GM23338 (cell line): ENCODE data around the gene SMARCA2. TPM values are rescaled to one million over a fixed set of nuclear protein-coding genes. Genes with fewer than 3 reads are reported as not detected.

Experiments used
- ATAC-seq: fragments of 200-7000 bp; cut with Tn5 transposase; 3 replicates; pipeline ENCODE4 v1.9.1; 2020
- DNase-seq: peaks from one replicate; pipeline ENCODE4 v3.0.0-alpha.2; 2015; ENCODE audit warnings: low spot score
- H2AFZ ChIP-seq: fragments of 200-600 bp; sonication (generic); 2 replicates; pipeline ENCODE4 v1.8.0; 2016; ENCODE audit warnings: antibody characterized with exemption, mild to moderate bottlenecking, moderate library complexity
- H3F3A ChIP-seq: fragments of 200-600 bp; sonication (generic); replicated peaks from 2 replicates; pipeline ENCODE4 v1.8.0; 2017; ENCODE audit warnings: antibody characterized with exemption, mixed run types, low read depth
- H3K27ac ChIP-seq: fragments of 200-600 bp; sonication (generic); 2 replicates; pipeline ENCODE4 v1.6.1; 2016; ENCODE audit warnings: low read depth
- H3K27me3 ChIP-seq: fragments of 200-600 bp; sonication (generic); 2 replicates; pipeline ENCODE4 v1.8.0; 2016; ENCODE audit warnings: mild to moderate bottlenecking, mixed run types, moderate library complexity; ENCODE audit not compliant: insufficient read depth
- H3K36me3 ChIP-seq: fragments of 200-600 bp; sonication (generic); 2 replicates; pipeline ENCODE4 v1.8.0; 2016; ENCODE audit warnings: mild to moderate bottlenecking; ENCODE audit not compliant: insufficient read depth
- H3K4me1 ChIP-seq: fragments of 200-600 bp; sonication (generic); 2 replicates; pipeline ENCODE4 v1.8.0; 2016; ENCODE audit warnings: mild to moderate bottlenecking, moderate library complexity; ENCODE audit not compliant: insufficient read depth
- H3K4me2 ChIP-seq: fragments of 200-600 bp; sonication (generic); 2 replicates; pipeline ENCODE4 v1.7.1; 2017; ENCODE audit warnings: mixed run types
- H3K4me3 ChIP-seq: fragments of 200-600 bp; sonication (generic); 2 replicates; pipeline ENCODE4 v1.6.1; 2016; ENCODE audit warnings: mixed run types
- H3K79me2 ChIP-seq: fragments of 200-600 bp; sonication (generic); replicated peaks from 2 replicates; pipeline ENCODE4 v1.8.0; 2017; ENCODE audit warnings: mild to moderate bottlenecking; ENCODE audit not compliant: insufficient read depth
- H3K9me2 ChIP-seq: fragments of 200-600 bp; sonication (generic); 2 replicates; pipeline ENCODE4 v1.8.0; 2017; ENCODE audit not compliant: insufficient read depth
- H4K20me1 ChIP-seq: fragments of 200-600 bp; sonication (generic); replicated peaks from 2 replicates; pipeline ENCODE4 v1.8.0; 2017; ENCODE audit warnings: mild to moderate bottlenecking; ENCODE audit not compliant: insufficient read depth
- H3K27ac Mint-ChIP-seq: 2 replicates; pipeline ENCODE4 v1.8.0; 2020; ENCODE audit warnings: inconsistent platforms, mild to moderate bottlenecking, moderate library complexity, mixed read lengths
- H3K27me3 Mint-ChIP-seq: 3 replicates; pipeline ENCODE4 v1.8.0; 2022; ENCODE audit warnings: low read depth, mild to moderate bottlenecking, moderate library complexity, mixed read lengths, inconsistent platforms; ENCODE audit not compliant: insufficient read depth, poor library complexity
- H3K36me3 Mint-ChIP-seq: 3 replicates; pipeline ENCODE4 v1.8.0; 2021; ENCODE audit warnings: low read depth, mild to moderate bottlenecking, inconsistent platforms, moderate library complexity, mixed read lengths
- H3K4me1 Mint-ChIP-seq: 3 replicates; pipeline ENCODE4 v1.8.0; 2020; ENCODE audit warnings: mild to moderate bottlenecking, inconsistent platforms, mixed read lengths
- H3K4me3 Mint-ChIP-seq: 3 replicates; pipeline ENCODE4 v1.8.0; 2021; ENCODE audit warnings: moderate library complexity, mild to moderate bottlenecking, inconsistent platforms, mixed read lengths
- H3K9me3 Mint-ChIP-seq: 3 replicates; pipeline ENCODE4 v1.8.0; 2020; ENCODE audit warnings: moderate library complexity, mild to moderate bottlenecking, inconsistent platforms, mixed read lengths
- CREB1 ChIP-seq: fragments of 250-450 bp; sonication (Bioruptor Pico); IDR thresholded peaks from 2 replicates; pipeline ENCODE4 v1.5.0; 2020; ENCODE audit warnings: low read depth, mild to moderate bottlenecking, moderate library complexity
- JUNB ChIP-seq: IDR thresholded peaks from one replicate; pipeline ENCODE4 v1.6.1; 2016; ENCODE audit warnings: antibody characterized with exemption; ENCODE audit not compliant: unreplicated experiment
- POLR2AphosphoS5 ChIP-seq: IDR thresholded peaks from 2 replicates; pipeline ENCODE4 v1.6.1; 2016; ENCODE audit warnings: antibody characterized with exemption, low read depth
- STAT1 ChIP-seq: IDR thresholded peaks from one replicate; pipeline ENCODE4 v1.6.1; 2016; ENCODE audit warnings: antibody characterized with exemption; ENCODE audit not compliant: unreplicated experiment
- ZNF114 ChIP-seq: fragments of 250-450 bp; sonication (Bioruptor Pico); IDR thresholded peaks from 2 replicates; pipeline ENCODE4 v1.5.0; 2020; ENCODE audit warnings: mild to moderate bottlenecking, moderate library complexity
- ZNF331 ChIP-seq: fragments of 250-450 bp; sonication (Bioruptor Pico); IDR thresholded peaks from 2 replicates; pipeline ENCODE4 v1.5.0; 2020; ENCODE audit warnings: low read depth, mild to moderate bottlenecking, moderate library complexity
- polyA plus RNA-seq: library from polyadenylated mRNA; unstranded; fragments of >200 nt; fragmentation: Nextera tagmentation; extraction: Ambion mirVana; gene quantifications from 2 replicates; pipeline ENCODE4 v1.2.1, GENCODE V29; 2016
- total RNA-seq: library from RNA; depleted of rRNA; stranded (reverse); fragments of >200 nt; shearing (Covaris generic); gene quantifications from 2 replicates; pipeline ENCODE4 v1.2.3, GENCODE V29; 2014
- TF ChIP-seq, protein P1 (sequence below): fragments of 250-450 bp; sonication (Bioruptor Pico); IDR thresholded peaks from 2 replicates; pipeline ENCODE4 v1.5.0; 2020; ENCODE audit warnings: mild to moderate bottlenecking, moderate library complexity
- TF ChIP-seq, protein P2 (sequence below): IDR thresholded peaks from one replicate; pipeline ENCODE4 v1.6.1; 2018; ENCODE audit warnings: antibody characterized with exemption; ENCODE audit not compliant: unreplicated experiment
- TF ChIP-seq, protein P3 (sequence below): IDR thresholded peaks from 2 replicates; pipeline ENCODE4 v1.6.1; 2016; ENCODE audit warnings: antibody characterized with exemption
- TF ChIP-seq, protein P4 (sequence below), 2 experiments: fragments of 200-600 bp in 1 of 2; sonication (generic) in 1 of 2; conservative IDR thresholded peaks; 2 replicates each; pipeline versions ENCODE4 v1.5.1 to v1.6.1; 2016 to 2017; ENCODE audit warnings: antibody characterized with exemption in 2 of 2, low read depth in 2 of 2, mild to moderate bottlenecking in 2 of 2, moderate library complexity in 1 of 2

Gene SMARCA2
- total and polyA plus RNA-seq, 2 experiments from 2014 or later = 21.7 to 21.9 TPM

DNA sequence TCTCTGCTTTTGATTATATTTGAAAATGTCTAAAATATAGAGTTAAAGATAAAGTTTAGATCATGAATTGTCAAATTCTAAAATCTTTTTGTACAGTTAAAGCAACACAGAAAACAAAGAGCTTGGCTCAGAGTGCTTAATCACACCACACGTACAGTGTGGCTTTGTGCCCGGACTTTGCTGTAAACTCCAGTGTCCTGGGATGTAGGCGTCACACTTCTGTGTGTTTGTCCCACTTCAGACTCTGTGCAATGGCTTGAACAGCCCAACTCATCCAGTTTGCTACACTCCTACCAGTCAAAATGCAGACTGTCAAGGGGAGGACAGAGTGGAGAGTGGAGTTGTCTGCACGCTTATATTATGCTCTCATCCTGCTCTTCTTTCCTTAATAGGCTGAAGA, 45.3 kb downstream of the SMARCA2 start:
- Mint-ChIP-seq H3K4me1 (peaks cover 2% of the 10 kb centered on the region), H3K9me3 (no peaks in the 10 kb centered on the region), H3K36me3 (no peaks in the 10 kb centered on the region), H3K27me3 (no peaks in the 10 kb centered on the region), H3K4me3 (no peak overlapping the region), H3K27ac (no peak overlapping the region)
- TF ChIP-seq, protein P1, sequence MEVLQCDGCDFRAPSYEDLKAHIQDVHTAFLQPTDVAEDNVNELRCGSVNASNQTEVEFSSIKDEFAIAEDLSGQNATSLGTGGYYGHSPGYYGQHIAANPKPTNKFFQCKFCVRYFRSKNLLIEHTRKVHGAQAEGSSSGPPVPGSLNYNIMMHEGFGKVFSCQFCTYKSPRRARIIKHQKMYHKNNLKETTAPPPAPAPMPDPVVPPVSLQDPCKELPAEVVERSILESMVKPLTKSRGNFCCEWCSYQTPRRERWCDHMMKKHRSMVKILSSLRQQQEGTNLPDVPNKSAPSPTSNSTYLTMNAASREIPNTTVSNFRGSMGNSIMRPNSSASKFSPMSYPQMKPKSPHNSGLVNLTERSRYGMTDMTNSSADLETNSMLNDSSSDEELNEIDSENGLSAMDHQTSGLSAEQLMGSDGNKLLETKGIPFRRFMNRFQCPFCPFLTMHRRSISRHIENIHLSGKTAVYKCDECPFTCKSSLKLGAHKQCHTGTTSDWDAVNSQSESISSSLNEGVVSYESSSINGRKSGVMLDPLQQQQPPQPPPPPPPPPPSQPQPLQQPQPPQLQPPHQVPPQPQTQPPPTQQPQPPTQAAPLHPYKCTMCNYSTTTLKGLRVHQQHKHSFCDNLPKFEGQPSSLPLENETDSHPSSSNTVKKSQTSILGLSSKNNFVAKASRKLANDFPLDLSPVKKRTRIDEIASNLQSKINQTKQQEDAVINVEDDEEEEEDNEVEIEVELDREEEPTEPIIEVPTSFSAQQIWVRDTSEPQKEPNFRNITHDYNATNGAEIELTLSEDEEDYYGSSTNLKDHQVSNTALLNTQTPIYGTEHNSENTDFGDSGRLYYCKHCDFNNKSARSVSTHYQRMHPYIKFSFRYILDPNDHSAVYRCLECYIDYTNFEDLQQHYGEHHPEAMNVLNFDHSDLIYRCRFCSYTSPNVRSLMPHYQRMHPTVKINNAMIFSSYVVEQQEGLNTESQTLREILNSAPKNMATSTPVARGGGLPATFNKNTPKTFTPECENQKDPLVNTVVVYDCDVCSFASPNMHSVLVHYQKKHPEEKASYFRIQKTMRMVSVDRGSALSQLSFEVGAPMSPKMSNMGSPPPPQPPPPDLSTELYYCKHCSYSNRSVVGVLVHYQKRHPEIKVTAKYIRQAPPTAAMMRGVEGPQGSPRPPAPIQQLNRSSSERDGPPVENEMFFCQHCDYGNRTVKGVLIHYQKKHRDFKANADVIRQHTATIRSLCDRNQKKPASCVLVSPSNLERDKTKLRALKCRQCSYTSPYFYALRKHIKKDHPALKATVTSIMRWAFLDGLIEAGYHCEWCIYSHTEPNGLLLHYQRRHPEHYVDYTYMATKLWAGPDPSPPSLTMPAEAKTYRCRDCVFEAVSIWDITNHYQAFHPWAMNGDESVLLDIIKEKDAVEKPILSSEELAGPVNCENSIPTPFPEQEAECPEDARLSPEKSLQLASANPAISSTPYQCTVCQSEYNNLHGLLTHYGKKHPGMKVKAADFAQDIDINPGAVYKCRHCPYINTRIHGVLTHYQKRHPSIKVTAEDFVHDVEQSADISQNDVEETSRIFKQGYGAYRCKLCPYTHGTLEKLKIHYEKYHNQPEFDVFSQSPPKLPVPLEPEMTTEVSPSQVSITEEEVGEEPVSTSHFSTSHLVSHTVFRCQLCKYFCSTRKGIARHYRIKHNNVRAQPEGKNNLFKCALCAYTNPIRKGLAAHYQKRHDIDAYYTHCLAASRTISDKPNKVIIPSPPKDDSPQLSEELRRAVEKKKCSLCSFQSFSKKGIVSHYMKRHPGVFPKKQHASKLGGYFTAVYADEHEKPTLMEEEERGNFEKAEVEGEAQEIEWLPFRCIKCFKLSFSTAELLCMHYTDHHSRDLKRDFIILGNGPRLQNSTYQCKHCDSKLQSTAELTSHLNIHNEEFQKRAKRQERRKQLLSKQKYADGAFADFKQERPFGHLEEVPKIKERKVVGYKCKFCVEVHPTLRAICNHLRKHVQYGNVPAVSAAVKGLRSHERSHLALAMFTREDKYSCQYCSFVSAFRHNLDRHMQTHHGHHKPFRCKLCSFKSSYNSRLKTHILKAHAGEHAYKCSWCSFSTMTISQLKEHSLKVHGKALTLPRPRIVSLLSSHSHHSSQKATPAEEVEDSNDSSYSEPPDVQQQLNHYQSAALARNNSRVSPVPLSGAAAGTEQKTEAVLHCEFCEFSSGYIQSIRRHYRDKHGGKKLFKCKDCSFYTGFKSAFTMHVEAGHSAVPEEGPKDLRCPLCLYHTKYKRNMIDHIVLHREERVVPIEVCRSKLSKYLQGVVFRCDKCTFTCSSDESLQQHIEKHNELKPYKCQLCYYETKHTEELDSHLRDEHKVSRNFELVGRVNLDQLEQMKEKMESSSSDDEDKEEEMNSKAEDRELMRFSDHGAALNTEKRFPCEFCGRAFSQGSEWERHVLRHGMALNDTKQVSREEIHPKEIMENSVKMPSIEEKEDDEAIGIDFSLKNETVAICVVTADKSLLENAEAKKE (CRISPR knock-in tag) = no peak
- TF ChIP-seq, protein P2, sequence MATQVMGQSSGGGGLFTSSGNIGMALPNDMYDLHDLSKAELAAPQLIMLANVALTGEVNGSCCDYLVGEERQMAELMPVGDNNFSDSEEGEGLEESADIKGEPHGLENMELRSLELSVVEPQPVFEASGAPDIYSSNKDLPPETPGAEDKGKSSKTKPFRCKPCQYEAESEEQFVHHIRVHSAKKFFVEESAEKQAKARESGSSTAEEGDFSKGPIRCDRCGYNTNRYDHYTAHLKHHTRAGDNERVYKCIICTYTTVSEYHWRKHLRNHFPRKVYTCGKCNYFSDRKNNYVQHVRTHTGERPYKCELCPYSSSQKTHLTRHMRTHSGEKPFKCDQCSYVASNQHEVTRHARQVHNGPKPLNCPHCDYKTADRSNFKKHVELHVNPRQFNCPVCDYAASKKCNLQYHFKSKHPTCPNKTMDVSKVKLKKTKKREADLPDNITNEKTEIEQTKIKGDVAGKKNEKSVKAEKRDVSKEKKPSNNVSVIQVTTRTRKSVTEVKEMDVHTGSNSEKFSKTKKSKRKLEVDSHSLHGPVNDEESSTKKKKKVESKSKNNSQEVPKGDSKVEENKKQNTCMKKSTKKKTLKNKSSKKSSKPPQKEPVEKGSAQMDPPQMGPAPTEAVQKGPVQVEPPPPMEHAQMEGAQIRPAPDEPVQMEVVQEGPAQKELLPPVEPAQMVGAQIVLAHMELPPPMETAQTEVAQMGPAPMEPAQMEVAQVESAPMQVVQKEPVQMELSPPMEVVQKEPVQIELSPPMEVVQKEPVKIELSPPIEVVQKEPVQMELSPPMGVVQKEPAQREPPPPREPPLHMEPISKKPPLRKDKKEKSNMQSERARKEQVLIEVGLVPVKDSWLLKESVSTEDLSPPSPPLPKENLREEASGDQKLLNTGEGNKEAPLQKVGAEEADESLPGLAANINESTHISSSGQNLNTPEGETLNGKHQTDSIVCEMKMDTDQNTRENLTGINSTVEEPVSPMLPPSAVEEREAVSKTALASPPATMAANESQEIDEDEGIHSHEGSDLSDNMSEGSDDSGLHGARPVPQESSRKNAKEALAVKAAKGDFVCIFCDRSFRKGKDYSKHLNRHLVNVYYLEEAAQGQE = no peak
- TF ChIP-seq CREB1 (CRISPR knock-in tag) (no peak), POLR2AphosphoS5 (no peak), ZNF114 (CRISPR knock-in tag) (no peak), JUNB (no peak), ZNF331 (CRISPR knock-in tag) (no peak), STAT1 (no peak)
- TF ChIP-seq, protein P3, sequence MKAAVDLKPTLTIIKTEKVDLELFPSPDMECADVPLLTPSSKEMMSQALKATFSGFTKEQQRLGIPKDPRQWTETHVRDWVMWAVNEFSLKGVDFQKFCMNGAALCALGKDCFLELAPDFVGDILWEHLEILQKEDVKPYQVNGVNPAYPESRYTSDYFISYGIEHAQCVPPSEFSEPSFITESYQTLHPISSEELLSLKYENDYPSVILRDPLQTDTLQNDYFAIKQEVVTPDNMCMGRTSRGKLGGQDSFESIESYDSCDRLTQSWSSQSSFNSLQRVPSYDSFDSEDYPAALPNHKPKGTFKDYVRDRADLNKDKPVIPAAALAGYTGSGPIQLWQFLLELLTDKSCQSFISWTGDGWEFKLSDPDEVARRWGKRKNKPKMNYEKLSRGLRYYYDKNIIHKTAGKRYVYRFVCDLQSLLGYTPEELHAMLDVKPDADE = no peak
- TF ChIP-seq, protein P4, sequence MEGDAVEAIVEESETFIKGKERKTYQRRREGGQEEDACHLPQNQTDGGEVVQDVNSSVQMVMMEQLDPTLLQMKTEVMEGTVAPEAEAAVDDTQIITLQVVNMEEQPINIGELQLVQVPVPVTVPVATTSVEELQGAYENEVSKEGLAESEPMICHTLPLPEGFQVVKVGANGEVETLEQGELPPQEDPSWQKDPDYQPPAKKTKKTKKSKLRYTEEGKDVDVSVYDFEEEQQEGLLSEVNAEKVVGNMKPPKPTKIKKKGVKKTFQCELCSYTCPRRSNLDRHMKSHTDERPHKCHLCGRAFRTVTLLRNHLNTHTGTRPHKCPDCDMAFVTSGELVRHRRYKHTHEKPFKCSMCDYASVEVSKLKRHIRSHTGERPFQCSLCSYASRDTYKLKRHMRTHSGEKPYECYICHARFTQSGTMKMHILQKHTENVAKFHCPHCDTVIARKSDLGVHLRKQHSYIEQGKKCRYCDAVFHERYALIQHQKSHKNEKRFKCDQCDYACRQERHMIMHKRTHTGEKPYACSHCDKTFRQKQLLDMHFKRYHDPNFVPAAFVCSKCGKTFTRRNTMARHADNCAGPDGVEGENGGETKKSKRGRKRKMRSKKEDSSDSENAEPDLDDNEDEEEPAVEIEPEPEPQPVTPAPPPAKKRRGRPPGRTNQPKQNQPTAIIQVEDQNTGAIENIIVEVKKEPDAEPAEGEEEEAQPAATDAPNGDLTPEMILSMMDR (conservative IDR thresholded peaks at IDR 0.05; ENCODE audit: low read depth in 2 of 2) = no peak
- Histone ChIP-seq H3K4me1 (no peaks in the 10 kb centered on the region), H2AFZ (no peak overlapping the region), H4K20me1 (no peaks in the 10 kb centered on the region), H3K4me2 (no peak overlapping the region), H3F3A (no peaks in the 10 kb centered on the region), H3K9me2 (no peaks in the 10 kb centered on the region), H3K27me3 (no peaks in the 10 kb centered on the region), H3K79me2 (no peaks in the 10 kb centered on the region), H3K36me3 (no peaks in the 10 kb centered on the region), H3K27ac (no peak overlapping the region), H3K4me3 (no peak overlapping the region)
- ATAC-seq (no peak), DNase-seq (no peak)
